Ovary (tissue), 3 donors: ENCODE measurements around the gene KCNMA1.

Source experiments
- CTCF ChIP-seq, 3 donors: fragments of 450-650 bp in 2 of 3; fragments of 200-600 bp in 1 of 3; IDR thresholded peaks; one replicate each; pipeline versions ENCODE4 v1.5.1 to v1.8.0; 2016 to 2022; ENCODE audit warnings: antibody characterized with exemption in 3 of 3, mild to moderate bottlenecking in 1 of 3
- POLR2A ChIP-seq: fragments of 450-650 bp; IDR thresholded peaks from one replicate; pipeline ENCODE4 v1.6.1; 2017; ENCODE audit warnings: antibody characterized with exemption, mild to moderate bottlenecking, moderate library complexity
- donor health status: DM: no; HTN: no; CAD: no.

GRCh38 chr10:77245953-77246352 lies 391.7 kb downstream of the KCNMA1 start:
- TF ChIP-seq CTCF (IDR thresholded peaks at IDR 0.05) (no peak), POLR2A (no peak)
